HG03558 (cell line): Measurements from ENCODE around the gene GPR3.

ENCODE experiments used
- ATAC-seq: cut with Tn5 transposase; IDR thresholded peaks from one replicate; pipeline ENCODE4 v1.9.1; 2021; ENCODE audit warnings: moderate number of reproducible peaks; ENCODE audit not compliant: unreplicated experiment; ENCODE audit errors: extremely low read depth

GPR3 gene

GRCh38 chr1:27358038-27358927, 34.1 kb upstream of the GPR3 start:
- ATAC-seq = no peak

DNA sequence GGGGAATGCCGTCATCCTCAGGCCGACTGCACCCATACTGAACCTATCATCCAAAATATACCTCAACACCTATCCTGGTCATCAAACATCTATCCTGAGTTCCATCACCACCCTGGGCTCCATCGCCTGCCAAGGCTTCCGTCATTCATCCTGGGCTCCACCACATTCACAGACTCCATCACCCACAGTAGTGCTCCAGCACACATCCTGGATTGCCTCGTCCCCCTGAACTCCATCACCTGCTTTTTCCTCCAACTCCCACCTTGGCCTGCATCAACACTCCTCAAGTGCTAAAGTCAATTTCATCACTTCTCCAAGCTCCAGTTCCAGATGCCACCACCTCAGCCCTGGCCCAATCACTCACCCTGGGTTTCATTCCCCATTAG, 33.5 kb upstream of the GPR3 start:
- ATAC-seq = no peak

DNA sequence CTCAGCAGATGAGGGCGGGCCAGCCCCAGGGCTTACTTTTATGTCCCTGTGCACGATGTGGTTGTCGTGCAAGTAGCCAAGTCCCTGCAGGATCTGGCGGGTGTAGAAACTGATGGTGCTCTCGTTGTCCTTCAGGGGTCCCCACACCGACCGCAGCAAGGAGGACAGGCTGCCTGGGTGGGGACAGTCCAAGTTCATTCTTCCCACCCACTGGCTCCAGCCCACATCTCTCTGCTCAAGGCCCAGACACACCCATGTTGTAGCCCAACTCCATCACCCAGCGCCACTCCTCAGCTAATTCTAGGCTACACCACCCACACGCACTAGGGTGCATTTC, 32.6 kb upstream of the GPR3 start:
- ATAC-seq = no peak

GRCh38 chr1:27360159-27361043, 32.0 kb upstream of the GPR3 start:
- no peak for ATAC-seq

- ATAC-seq = no peak
These were observed 31.4 kb upstream of the GPR3 start for GRCh38 chr1:27361044-27361402.

GRCh38 chr1:27361553-27361952, 30.9 kb upstream of the GPR3 start:
- no peak for ATAC-seq

- ATAC-seq = no peak
These were observed 28.4 kb upstream of the GPR3 start for GRCh38 chr1:27363766-27364695.

- no peak for ATAC-seq
These were observed 27.6 kb upstream of the GPR3 start for GRCh38 chr1:27364696-27365371.

GRCh38 chr1:27365372-27366112, 26.9 kb upstream of the GPR3 start:
- no peak for ATAC-seq

- ATAC-seq = no peak
These were observed 26.4 kb upstream of the GPR3 start for GRCh38 chr1:27366113-27366410.

GRCh38 chr1:27366411-27367159, 25.8 kb upstream of the GPR3 start, which contains the start of gene MAP3K6:
Gene MAP3K6, minus strand, starts transcription at chr1:27366961. Its CDS starts 364 bp downstream, at chr1:27366597.
- no peak for ATAC-seq

DNA sequence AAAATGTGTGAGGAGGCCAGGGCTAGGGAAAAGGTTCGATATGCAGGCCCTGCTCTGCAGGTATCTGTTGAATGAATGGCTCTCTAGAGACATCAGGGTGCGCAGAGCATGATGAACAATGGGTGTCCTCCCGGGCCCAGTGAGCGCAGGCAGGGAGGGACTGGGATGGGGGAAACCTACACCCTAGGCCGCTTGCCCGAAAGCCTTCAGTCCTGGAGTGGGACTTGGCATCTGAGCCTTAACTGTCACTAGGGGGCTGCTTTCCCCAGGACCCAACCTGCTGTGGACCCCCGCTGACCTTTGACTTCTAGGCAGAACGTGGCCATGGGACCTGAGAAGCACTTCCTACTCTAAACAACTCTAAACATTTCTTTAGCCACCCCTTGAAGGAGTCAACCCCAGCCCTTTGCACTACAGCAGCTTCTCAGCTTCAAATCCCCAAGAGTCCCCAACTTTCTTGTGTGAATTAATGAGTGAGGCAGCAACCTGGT, 25.2 kb upstream of the GPR3 start:
- no peak for ATAC-seq

GRCh38 chr1:27368869-27369582, 23.4 kb upstream of the GPR3 start:
- ATAC-seq = no peak

DNA sequence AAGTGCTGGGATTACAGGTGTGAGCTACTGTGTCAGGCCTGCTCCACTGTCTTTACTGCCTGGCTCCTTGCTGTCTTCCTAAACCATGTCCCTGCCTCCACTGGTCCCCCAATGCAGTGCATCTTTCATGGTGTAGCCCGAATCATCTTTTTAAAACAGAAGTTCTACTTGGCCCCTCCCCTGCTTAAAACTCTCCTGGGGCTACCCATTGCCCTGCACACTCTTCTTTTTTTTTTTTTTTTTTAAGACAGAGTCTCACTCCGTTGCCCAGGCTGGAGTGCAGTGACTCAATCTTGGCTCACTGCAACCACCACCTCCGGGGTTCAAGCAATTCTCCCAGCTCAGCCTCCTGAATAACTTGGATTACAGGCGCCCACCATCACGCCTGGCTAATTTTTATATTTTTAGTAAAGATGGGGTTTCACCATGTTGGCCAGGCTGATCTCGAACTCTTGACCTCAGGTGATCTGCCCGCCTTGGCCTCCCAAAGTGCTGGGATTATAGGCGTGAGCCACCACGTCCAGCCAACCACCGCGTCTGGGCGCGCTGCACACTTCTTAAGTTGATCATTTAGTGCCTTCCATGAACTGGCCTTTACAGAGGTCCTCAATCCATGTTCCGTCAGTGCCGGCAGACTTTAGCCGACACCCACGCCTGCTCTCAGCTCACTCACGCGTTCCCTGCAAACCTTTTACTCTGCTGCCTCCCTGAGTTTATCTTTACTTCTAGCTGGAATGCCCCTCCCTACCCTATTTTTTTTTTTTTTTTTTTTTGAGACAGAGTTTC, 20.2 kb upstream of the GPR3 start:
- ATAC-seq = no peak

- ATAC-seq = no peak
These were observed 19.4 kb upstream of the GPR3 start for GRCh38 chr1:27372808-27373690.
